Immature natural killer cell (primary cell): Measurements from ENCODE around the gene CUZD1. TPM values are rescaled to one million over a fixed set of nuclear protein-coding genes. Genes with fewer than 3 reads are reported as not detected.
A peak's percentile ranks its signal among the peaks of the same experiment; 100 is the strongest.
"Not testable (repeated sequence)": the region's sequence is repeated elsewhere in the genome, so short reads cannot be mapped to it uniquely, and the experiment has no call there.

Source experiments
- DNase-seq, 3 donors: peaks; one replicate each; pipeline ENCODE4 v3.0.0; 2022; ENCODE audit warnings: mixed read lengths in 1 of 3
- H3K27ac Mint-ChIP-seq, 6 donors: one replicate each; pipeline ENCODE4 v1.8.0; 2020; ENCODE audit warnings: mixed read lengths in 6 of 6, mild to moderate bottlenecking in 5 of 6, inconsistent platforms in 4 of 6, moderate library complexity in 3 of 6
- H3K27me3 Mint-ChIP-seq, 3 donors: one replicate each; pipeline ENCODE4 v1.8.0; 2020 to 2021; ENCODE audit warnings: low read depth in 3 of 3, mild to moderate bottlenecking in 3 of 3, mixed read lengths in 3 of 3, moderate library complexity in 3 of 3, inconsistent platforms in 1 of 3
- H3K36me3 Mint-ChIP-seq, 3 donors: one replicate each; pipeline ENCODE4 v1.8.0; 2020; ENCODE audit warnings: mixed read lengths in 3 of 3, inconsistent platforms in 2 of 3, mild to moderate bottlenecking in 2 of 3
- H3K4me1 Mint-ChIP-seq, 2 donors: one replicate each; pipeline ENCODE4 v1.8.0; 2020; ENCODE audit warnings: inconsistent platforms in 2 of 2, mild to moderate bottlenecking in 2 of 2, mixed read lengths in 2 of 2, moderate library complexity in 1 of 2
- H3K4me3 Mint-ChIP-seq, 5 donors: one replicate each; pipeline ENCODE4 v1.8.0; 2020; ENCODE audit warnings: mild to moderate bottlenecking in 5 of 5, mixed read lengths in 5 of 5, inconsistent platforms in 3 of 5, moderate library complexity in 3 of 5
- H3K9me3 Mint-ChIP-seq, 6 donors: one replicate each; pipeline ENCODE4 v1.8.0; 2020; ENCODE audit warnings: mild to moderate bottlenecking in 6 of 6, mixed read lengths in 6 of 6, inconsistent platforms in 4 of 6, moderate library complexity in 3 of 6
- polyA plus RNA-seq, 3 donors: library from polyadenylated mRNA; unstranded; fragments of 300-500 nt; fragmentation: Illumina TruSeq; gene quantifications; one replicate each; pipeline ENCODE4 v1.2.3, GENCODE V29; 2021

The CUZD1 gene, protein sequence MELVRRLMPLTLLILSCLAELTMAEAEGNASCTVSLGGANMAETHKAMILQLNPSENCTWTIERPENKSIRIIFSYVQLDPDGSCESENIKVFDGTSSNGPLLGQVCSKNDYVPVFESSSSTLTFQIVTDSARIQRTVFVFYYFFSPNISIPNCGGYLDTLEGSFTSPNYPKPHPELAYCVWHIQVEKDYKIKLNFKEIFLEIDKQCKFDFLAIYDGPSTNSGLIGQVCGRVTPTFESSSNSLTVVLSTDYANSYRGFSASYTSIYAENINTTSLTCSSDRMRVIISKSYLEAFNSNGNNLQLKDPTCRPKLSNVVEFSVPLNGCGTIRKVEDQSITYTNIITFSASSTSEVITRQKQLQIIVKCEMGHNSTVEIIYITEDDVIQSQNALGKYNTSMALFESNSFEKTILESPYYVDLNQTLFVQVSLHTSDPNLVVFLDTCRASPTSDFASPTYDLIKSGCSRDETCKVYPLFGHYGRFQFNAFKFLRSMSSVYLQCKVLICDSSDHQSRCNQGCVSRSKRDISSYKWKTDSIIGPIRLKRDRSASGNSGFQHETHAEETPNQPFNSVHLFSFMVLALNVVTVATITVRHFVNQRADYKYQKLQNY
- polyA plus RNA-seq: under 1 TPM in 2 of 3 donors, not detected in 1; 0.53 to 0.82 TPM

DNA sequence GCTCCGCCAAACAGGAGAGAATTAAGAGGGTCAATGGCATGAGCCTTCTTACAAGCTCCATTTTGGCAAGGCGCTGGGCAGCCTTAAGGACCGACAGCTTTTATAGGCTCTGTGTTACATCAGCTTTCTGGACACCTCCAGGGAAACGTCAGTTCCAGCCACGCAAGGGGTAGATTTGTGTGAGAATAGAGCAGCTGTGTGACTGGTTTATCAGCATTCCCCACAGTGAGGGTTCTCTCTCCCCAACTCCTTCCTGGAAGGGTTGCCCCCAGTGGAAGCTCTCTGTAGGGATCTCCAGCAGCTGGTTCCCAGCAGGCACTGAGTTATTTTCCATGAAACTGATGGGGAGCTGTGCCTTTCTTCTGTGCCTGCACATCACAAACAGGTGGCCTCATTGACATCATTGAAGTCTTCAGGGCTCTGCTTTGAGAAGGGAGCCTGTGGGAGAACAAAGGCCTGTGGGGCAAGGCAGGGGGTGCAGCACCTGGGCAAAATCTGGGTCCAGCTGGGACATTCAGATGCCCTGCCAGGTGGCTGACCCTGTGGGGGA is at the start of gene CUZD1:
Gene CUZD1, minus strand, starts transcription at position 75 of the 550 bp plus-strand sequence. Its CDS starts 14 bp downstream, at position 61.
- Mint-ChIP-seq H3K27ac (no peak within 1 kb of the TSS), H3K27me3 (peaks cover 0 to 3% (median 1%) of the 10 kb centered on the region in 3 donors), H3K4me1 (peaks cover 0 to 5% of the 10 kb centered on the region in 2 donors), H3K9me3 (peaks cover 0 to 2% (median 0%) of the 10 kb centered on the region in 6 donors), H3K4me3 (no peak within 1 kb of the TSS), H3K36me3 (peaks cover 16 to 19% (median 17%) of the 10 kb centered on the region in 3 donors)
- no peak for DNase-seq

DNA sequence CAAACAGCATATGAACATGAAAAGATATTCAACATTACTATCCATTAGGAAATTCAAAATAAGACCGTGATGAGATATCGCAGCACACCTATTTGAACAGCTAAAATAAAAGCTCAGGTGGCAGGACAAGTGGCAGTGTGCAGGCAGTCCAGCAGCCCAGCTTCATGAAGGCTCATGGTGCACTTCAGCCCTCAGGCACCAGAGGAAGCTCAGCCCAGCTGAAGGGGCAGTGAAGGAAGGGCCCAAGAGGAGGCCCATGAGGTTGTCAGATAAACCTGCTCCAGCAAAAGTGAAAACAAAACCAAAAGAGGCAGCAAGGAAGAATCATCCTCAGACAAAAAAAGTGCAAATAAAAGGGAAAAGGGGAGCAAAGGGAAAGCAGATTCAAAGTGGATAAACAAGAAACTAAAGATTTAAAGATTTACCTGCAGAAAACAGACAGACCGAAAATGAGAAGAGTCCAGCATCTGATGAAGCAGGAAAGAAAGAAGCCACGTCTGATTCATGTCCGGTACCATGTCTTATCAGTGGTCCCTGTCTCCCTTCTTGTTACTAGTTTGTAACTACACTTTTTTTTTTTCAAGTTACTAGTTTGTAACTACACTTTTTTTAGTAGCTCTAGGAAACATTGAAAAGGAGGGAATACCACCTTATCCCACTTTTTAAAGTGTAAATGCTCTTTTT is 48.7 kb upstream of the CUZD1 start:
- Mint-ChIP-seq H3K27ac (peak overlapping the region in 1 of 6 donors; percentile 21), H3K36me3 (peaks cover 0 to 5% (median 4%) of the 10 kb centered on the region in 3 donors), H3K9me3 (peaks cover 0 to 2% (median 0%) of the 10 kb centered on the region in 6 donors), H3K27me3 (no peaks in the 10 kb centered on the region), H3K4me3 (peak overlapping the region in 1 of 5 donors; percentile 12), H3K4me1 (no peaks in the 10 kb centered on the region)
- DNase-seq: no peak

DNA sequence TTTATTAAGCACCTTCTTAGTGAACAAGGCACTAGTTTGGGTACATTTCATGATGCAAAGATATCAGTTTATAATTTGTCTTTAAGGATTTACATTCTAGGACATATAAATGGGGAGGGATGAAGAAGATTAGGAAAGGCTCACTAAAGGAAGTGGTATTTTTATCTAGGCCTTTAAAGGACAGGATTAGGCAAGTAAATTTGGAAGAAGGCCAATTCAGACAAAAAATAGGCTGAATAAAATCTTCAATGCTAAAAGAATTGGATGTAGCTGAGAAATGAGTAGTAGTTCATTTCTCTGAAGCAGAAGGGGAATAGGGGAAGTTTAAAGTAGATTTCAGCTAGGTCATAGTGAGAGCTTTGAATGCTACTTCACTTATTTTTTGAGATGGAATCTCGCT is 38.5 kb upstream of the CUZD1 start:
- no peaks in the 10 kb centered on the region for H3K9me3 Mint-ChIP-seq
- peaks cover 0 to 10% (median 6%) of the 10 kb centered on the region in 3 donors for H3K36me3 Mint-ChIP-seq
- no peak overlapping the region for H3K27ac Mint-ChIP-seq
- peaks cover 3 to 9% (median 3%) of the 10 kb centered on the region in 3 donors for H3K27me3 Mint-ChIP-seq
- no peak overlapping the region for H3K4me3 Mint-ChIP-seq
- DNase-seq: no peak
- H3K4me1 Mint-ChIP-seq: peaks cover 10 to 15% of the 10 kb centered on the region in 2 donors

DNA sequence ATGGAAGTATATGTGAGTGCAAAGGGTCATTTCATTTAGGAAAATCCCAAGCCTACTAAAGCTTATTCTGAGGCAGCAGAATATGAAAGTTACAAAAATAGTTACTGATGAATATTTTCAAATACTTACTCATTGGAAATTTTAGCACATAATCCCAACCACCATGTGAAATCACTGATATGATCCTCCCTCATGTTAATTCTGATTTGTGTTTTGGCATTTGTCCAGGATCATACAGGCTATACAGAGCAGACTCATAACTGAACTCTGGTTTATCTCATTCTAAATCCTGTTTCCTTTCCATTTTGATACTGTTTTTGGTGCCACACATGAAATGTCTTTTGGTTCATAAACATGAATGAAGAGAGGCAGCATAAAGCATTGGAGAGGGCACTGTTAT is 37.1 kb upstream of the CUZD1 start:
- Mint-ChIP-seq H3K4me3 (no peak overlapping the region), H3K4me1 (peaks cover 22 to 29% of the 10 kb centered on the region in 2 donors), H3K9me3 (no peaks in the 10 kb centered on the region), H3K27me3 (peaks cover 7 to 15% (median 7%) of the 10 kb centered on the region in 3 donors), H3K27ac (no peak overlapping the region), H3K36me3 (peaks cover 0 to 6% (median 4%) of the 10 kb centered on the region in 3 donors)
- DNase-seq: no peak

DNA sequence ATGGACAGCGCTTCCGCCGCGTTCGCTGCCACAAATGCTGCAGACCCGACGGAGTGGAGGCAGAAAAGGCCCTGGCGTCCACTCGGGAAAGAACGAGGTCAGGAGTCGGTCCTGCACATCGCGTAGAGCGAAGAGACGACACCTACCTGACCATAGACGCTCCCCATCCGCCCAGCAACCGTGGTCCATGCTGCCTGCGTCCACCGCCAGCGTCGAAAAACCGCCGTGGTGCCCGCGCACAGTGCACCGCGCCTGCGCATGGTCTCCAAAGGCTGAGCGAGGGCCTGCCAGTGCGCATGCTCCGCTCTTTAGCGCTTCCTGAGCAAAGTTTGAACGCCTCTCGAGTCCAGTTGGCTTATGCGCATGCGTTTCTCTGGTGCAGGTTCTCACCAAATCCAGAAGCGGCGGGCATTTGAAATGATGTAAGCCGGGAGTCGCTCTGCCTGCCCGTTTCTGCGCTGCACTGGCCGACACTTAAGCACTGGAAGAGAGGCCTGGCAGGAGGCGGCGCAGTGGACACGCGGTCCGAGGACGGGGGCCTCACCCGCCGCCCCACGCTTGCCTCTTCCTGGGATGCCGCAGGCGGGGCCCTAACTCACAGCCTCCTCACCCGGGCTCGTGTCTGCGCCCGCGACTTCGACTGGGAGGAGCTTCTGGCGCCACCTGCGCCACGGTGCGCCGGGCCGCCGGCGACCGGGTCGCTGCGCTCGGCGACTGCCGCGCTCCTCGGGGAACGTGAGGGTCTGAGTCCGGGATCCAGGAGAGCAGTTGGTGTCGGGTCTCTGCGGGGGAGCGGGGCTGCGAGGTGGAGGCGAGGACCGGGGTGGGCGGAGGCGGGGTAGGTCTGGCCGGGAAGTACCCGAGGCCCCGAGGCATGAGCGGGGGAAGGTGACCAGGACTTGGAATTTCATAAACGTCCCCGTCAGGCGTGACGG is 33.9 kb upstream of the CUZD1 start, which contains the start of gene FAM24B:
Gene FAM24B, minus strand, starts transcription at position 243 of the 935 bp plus-strand sequence. CDS start 29,066 bp downstream, outside the sequence.
- peaks cover 7 to 15% (median 7%) of the 10 kb centered on the region in 3 donors for H3K27me3 Mint-ChIP-seq
- H3K4me3 Mint-ChIP-seq: peak within 1 kb of the TSS; percentile 84 to 96 (median 94)
- peak within 1 kb of the TSS; percentile 82 to 95 (median 88) for H3K27ac Mint-ChIP-seq
- no peaks in the 10 kb centered on the region for H3K36me3 Mint-ChIP-seq
- peak; percentile 94 to 96 (median 94) for DNase-seq
- peaks cover 0 to 3% (median 0%) of the 10 kb centered on the region in 6 donors for H3K9me3 Mint-ChIP-seq
- H3K4me1 Mint-ChIP-seq: peaks cover 28 to 38% of the 10 kb centered on the region in 2 donors

DNA sequence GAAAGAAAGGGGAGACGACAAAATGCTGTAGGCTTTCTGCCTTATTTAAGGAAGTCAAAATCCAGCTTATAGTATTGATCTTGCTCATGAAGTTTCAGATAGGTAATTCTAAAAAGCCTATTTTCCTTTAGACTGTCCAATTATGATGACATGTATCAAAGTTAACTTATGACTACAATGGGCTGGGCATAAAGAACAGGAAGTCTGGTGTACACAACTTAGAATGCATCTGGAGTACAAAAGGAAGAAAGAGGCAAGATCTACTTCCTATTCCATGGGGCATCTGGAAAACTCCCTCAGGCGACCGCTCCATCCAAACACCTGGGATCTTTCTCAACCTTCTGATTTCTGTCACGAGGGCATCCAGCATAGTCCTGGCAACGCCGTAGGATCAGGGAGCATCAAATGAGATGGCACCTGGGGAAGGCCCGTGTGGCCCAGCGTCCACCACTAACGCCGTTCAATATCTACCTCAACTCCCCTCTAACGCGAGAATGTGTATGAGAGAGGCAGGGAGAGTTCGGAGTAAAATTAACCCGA is 33.2 kb upstream of the CUZD1 start:
- Mint-ChIP-seq H3K27me3 (peaks cover 7 to 15% (median 7%) of the 10 kb centered on the region in 3 donors), H3K4me3 (peak overlapping the region; percentile 84 to 96 (median 94)), H3K27ac (peak overlapping the region; percentile 82 to 95 (median 88)), H3K36me3 (no peaks in the 10 kb centered on the region), H3K4me1 (peaks cover 28 to 38% of the 10 kb centered on the region in 2 donors), H3K9me3 (peaks cover 0 to 3% (median 0%) of the 10 kb centered on the region in 6 donors)
- no peak for DNase-seq

DNA sequence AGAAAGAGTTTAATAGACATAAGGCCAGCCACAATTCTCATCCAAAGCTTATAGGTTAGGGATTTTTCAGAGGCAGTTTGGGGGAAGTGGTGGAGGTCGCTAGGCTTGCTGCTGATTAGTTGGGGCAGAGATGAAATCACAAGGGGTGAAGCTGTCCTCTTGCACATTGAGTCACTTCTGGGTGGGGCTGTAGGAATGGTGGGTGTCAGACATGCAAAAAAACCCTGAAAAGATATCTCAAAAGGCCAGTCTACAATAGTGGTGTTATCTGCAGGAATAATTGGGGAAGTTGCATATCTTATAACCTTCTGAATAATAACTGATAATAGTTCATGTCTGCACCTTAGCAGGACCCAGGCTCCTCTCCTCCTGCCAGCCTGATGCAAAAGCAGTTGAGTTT is 31.6 kb upstream of the CUZD1 start:
- Mint-ChIP-seq H3K27me3 (peaks cover 7 to 15% (median 7%) of the 10 kb centered on the region in 3 donors), H3K4me3 (peak overlapping the region in 3 of 5 donors; percentile 12 to 28 (median 17)), H3K9me3 (peaks cover 0 to 3% (median 0%) of the 10 kb centered on the region in 6 donors), H3K4me1 (peaks cover 28 to 38% of the 10 kb centered on the region in 2 donors), H3K27ac (no peak overlapping the region), H3K36me3 (no peaks in the 10 kb centered on the region)
- DNase-seq: no peak

DNA sequence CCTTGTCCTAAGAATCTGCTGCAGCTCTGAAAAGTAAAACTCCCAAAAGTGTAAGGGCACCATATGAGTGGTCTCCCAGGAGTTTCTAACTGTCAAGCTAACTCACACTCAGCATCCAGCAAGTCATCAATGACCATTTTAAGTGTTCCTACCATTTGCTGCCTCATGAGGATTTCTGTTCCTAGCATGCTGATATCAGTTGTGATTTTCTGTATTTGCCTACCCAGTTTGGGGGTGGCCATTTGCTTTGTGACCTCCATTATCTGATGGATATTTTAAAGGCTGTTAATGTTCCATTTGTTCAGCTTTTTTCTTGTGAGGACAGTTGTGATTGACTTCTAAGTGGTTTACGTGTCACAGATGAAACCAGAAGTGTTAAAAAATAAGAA is 30.8 kb upstream of the CUZD1 start:
- Mint-ChIP-seq H3K27me3 (peaks cover 7 to 17% (median 7%) of the 10 kb centered on the region in 3 donors), H3K36me3 (peaks cover 0 to 5% (median 5%) of the 10 kb centered on the region in 3 donors), H3K27ac (no peak overlapping the region), H3K4me1 (peaks cover 28 to 38% of the 10 kb centered on the region in 2 donors), H3K4me3 (no peak overlapping the region), H3K9me3 (peaks cover 0 to 3% (median 0%) of the 10 kb centered on the region in 6 donors)
- no peak for DNase-seq

DNA sequence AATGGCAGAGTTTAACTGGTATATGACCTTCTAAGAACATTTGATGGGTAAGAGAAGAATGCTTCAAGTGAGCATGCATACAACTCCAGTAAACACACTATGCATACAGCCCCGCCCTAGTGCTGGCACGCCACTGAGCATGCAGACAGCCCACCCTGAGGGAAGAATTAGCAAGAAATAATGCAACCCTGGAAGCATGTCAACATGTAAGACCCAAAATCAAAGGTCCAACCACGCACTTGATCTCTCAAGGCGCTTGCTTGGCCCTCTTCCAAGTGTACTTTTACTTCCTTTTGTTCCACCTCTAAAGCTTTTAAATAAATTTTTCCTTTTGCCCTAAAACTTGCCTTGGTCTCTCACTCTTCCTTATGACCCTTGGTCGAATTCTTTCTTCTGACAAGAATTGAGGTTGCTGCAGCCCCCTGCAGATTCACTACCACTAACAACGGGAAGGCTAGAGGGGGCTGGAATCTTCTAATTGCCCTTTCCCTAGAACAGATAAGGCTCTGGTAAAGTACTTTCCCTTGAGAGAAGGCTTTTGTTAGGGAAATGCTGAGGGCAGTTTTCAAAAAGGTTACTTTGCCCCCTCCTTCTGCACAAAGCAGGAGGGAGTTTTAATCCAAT is 30.3 kb upstream of the CUZD1 start:
- peaks cover 7 to 17% (median 7%) of the 10 kb centered on the region in 3 donors for H3K27me3 Mint-ChIP-seq
- peaks cover 0 to 3% (median 0%) of the 10 kb centered on the region in 6 donors for H3K9me3 Mint-ChIP-seq
- H3K4me3 Mint-ChIP-seq: no peak overlapping the region
- no peak for DNase-seq
- peaks cover 0 to 5% (median 5%) of the 10 kb centered on the region in 3 donors for H3K36me3 Mint-ChIP-seq
- peaks cover 28 to 38% of the 10 kb centered on the region in 2 donors for H3K4me1 Mint-ChIP-seq
- no peak overlapping the region for H3K27ac Mint-ChIP-seq

DNA sequence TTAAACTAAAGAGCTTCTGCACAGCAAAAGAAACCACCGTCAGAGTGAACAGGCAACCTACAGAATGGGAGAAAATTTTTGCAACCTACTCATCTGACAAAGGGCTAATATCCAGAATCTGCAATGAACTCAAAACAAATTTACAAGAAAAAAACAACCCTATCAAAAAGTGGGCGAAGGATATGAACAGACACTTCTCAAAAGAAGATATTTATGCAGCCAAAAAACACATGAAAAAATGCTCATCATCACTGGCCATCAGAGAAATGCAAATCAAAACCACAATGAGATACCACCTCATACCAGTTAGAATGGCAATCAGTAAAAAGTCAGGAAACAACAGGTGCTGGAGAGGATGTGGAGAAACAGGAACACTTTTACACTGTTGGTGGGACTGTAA is 26.3 kb upstream of the CUZD1 start:
- peaks cover 0 to 11% (median 11%) of the 10 kb centered on the region in 3 donors for H3K36me3 Mint-ChIP-seq

DNA sequence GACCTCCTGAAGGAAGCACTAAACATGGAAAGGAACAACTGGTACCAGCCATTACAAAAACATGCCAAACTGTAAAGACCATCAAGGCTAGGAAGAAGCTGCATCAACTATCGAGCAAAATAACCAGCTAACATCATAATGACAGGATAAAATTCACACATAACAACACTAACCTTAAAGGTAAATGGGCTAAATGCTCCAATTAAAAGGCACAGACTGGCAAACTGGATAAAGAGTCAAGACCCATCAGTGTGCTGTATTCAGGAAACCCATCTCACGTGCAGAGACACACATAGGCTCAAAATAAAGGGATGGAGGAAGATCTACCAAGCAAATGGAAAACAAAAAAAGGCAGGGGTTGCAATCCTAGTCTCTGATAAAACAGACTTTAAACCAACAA is 23.1 kb upstream of the CUZD1 start:
- H3K9me3 Mint-ChIP-seq, DNase-seq, H3K4me3 Mint-ChIP-seq, H3K27ac Mint-ChIP-seq, H3K27me3 Mint-ChIP-seq: not testable (repeated sequence)
- Mint-ChIP-seq H3K36me3 (peaks cover 0 to 11% (median 11%) of the 10 kb centered on the region in 3 donors), H3K4me1 (peaks cover 7 to 15% of the 10 kb centered on the region in 2 donors)

More for the DNA sequence above, 26.3 kb upstream of the CUZD1 start:
- H3K27ac Mint-ChIP-seq, H3K4me3 Mint-ChIP-seq, H3K27me3 Mint-ChIP-seq, DNase-seq, H3K9me3 Mint-ChIP-seq: not testable (repeated sequence)
- H3K4me1 Mint-ChIP-seq: peaks cover 4 to 11% of the 10 kb centered on the region in 2 donors
